GM21786 (cell line): ENCODE data around the gene RLN2.

Experiments
- ATAC-seq: cut with Tn5 transposase; IDR thresholded peaks from one replicate; pipeline ENCODE4 v1.9.1; 2021; ENCODE audit not compliant: unreplicated experiment

The RLN2 gene

GRCh38 chr9:5269249-5269715 lies 35.2 kb downstream of the RLN2 start:
- ATAC-seq, result no peak

- no peak for ATAC-seq
Observed at GRCh38 chr9:5265939-5266338, 38.6 kb downstream of the RLN2 start.

GRCh38 chr9:5264219-5264595 lies 40.3 kb downstream of the RLN2 start:
- ATAC-seq, result no peak

- ATAC-seq, result no peak
Observed at GRCh38 chr9:5263351-5264218, 40.9 kb downstream of the RLN2 start.
